ENCODE measurements around the gene SNHG17. TPM values are rescaled to one million over a fixed set of nuclear protein-coding genes. Genes with fewer than 3 reads are reported as not detected.
"Not testable (repeated sequence)": the region's sequence is repeated elsewhere in the genome, so short reads cannot be mapped to it uniquely, and the experiment has no call there.

The SNHG17 gene
- total RNA-seq, 1 donor from 2014 or later: 18.0 TPM

DNA sequence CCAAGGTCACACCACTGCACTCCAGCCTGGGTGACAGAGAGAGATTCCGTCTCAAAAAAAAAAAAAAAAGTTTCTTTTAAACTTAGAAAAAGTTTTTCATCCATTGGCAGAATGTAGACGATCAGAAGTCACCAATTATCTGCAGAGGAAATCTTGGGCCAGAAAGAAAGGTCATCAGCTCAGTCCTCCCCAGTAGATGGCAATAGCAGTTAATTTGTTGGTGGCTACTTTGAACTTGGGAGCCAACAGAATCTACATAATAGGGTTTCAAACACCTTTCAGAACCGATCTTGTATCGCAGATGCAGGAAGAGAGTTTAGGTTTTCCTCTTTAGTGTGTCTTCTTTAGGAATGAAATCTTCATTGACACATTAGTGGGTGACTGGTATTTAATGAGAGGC lies 47.2 kb downstream of the SNHG17 start:
- no peak overlapping the region for H3K27ac Mint-ChIP-seq (ENCODE audit: unreplicated experiment)
- no peak for DNase-seq (ENCODE audit: low spot score)
- H3K36me3 Mint-ChIP-seq (ENCODE audit: low read depth, unreplicated experiment): no peaks in the 10 kb centered on the region
- H3K4me1 Mint-ChIP-seq (ENCODE audit: unreplicated experiment): no peaks in the 10 kb centered on the region
- no peak overlapping the region for H3K4me3 Mint-ChIP-seq (ENCODE audit: unreplicated experiment)
- H3K9me3 Mint-ChIP-seq (ENCODE audit: unreplicated experiment): no peaks in the 10 kb centered on the region
- TF ChIP-seq, protein P1, sequence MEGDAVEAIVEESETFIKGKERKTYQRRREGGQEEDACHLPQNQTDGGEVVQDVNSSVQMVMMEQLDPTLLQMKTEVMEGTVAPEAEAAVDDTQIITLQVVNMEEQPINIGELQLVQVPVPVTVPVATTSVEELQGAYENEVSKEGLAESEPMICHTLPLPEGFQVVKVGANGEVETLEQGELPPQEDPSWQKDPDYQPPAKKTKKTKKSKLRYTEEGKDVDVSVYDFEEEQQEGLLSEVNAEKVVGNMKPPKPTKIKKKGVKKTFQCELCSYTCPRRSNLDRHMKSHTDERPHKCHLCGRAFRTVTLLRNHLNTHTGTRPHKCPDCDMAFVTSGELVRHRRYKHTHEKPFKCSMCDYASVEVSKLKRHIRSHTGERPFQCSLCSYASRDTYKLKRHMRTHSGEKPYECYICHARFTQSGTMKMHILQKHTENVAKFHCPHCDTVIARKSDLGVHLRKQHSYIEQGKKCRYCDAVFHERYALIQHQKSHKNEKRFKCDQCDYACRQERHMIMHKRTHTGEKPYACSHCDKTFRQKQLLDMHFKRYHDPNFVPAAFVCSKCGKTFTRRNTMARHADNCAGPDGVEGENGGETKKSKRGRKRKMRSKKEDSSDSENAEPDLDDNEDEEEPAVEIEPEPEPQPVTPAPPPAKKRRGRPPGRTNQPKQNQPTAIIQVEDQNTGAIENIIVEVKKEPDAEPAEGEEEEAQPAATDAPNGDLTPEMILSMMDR (IDR thresholded peaks at IDR 0.05; ENCODE audit: unreplicated experiment): no peak
- H3K27me3 Mint-ChIP-seq (ENCODE audit: unreplicated experiment): peaks cover 2% of the 10 kb centered on the region

- no peaks in the 10 kb centered on the region for H3K9me3 Mint-ChIP-seq (ENCODE audit: unreplicated experiment)
- TF ChIP-seq, protein P1 (IDR thresholded peaks at IDR 0.05; ENCODE audit: unreplicated experiment): no peak
Measured at GRCh38 chr20:38386851-38387250, 48.3 kb downstream of the SNHG17 start.

DNA sequence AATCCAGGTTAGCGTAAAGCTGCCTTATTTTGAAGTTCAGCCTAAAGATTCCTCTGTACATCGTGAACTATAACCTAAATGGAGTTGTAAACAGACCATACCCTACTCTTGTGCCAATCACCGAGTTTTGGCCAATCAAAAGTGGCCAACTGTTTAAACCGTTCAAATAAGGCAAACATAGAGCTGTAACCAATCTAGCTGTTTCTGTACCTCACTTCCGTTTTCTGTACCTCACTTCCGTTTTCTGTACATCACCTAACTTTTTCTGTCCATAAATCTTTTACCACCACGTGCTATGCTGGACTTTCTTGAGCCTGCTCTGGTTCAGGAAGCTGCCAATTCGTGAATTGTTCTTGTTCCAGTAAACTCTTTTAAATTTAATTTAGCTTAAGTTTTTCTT lies 49.1 kb downstream of the SNHG17 start:
- H3K27ac Mint-ChIP-seq (ENCODE audit: unreplicated experiment): no peak overlapping the region
- peaks cover 2% of the 10 kb centered on the region for H3K27me3 Mint-ChIP-seq (ENCODE audit: unreplicated experiment)
- no peaks in the 10 kb centered on the region for H3K36me3 Mint-ChIP-seq (ENCODE audit: low read depth, unreplicated experiment)
- peaks cover 2% of the 10 kb centered on the region for H3K9me3 Mint-ChIP-seq (ENCODE audit: unreplicated experiment)
- no peak overlapping the region for H3K4me3 Mint-ChIP-seq (ENCODE audit: unreplicated experiment)
- no peaks in the 10 kb centered on the region for H3K4me1 Mint-ChIP-seq (ENCODE audit: unreplicated experiment)
- no peak for DNase-seq (ENCODE audit: low spot score)
- TF ChIP-seq, protein P1 (IDR thresholded peaks at IDR 0.05; ENCODE audit: unreplicated experiment): no peak

More at GRCh38 chr20:38386851-38387250, 48.3 kb downstream of the SNHG17 start:
- DNase-seq (ENCODE audit: low spot score): no peak
- H3K27ac Mint-ChIP-seq (ENCODE audit: unreplicated experiment): no peak overlapping the region
- no peaks in the 10 kb centered on the region for H3K36me3 Mint-ChIP-seq (ENCODE audit: low read depth, unreplicated experiment)
- H3K4me3 Mint-ChIP-seq (ENCODE audit: unreplicated experiment): no peak overlapping the region
- no peaks in the 10 kb centered on the region for H3K4me1 Mint-ChIP-seq (ENCODE audit: unreplicated experiment)
- peaks cover 2% of the 10 kb centered on the region for H3K27me3 Mint-ChIP-seq (ENCODE audit: unreplicated experiment)

DNA sequence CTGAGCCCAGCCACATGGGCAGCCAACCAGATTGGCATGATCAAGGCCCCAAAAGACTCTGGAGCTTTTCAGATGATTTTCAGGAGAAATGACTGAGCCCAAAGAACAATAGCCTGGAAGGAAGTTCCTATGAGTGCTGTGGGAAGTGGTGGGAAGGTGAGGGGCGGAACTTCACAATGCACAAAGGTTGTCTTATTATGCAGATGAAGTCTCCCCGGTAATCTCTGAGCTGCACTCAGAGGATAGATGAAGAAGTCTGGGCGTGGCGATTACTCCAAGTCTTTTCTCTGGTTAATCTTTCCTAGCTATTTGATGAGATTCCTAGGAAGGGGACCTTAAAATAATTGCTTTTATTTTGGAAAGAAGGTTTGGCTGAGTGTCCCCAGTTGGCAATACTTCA lies 52.0 kb downstream of the SNHG17 start:
- Mint-ChIP-seq H3K27me3 (ENCODE audit: unreplicated experiment) (peaks cover 2% of the 10 kb centered on the region), H3K27ac (ENCODE audit: unreplicated experiment) (no peak overlapping the region), H3K9me3 (ENCODE audit: unreplicated experiment) (peaks cover 4% of the 10 kb centered on the region), H3K4me3 (ENCODE audit: unreplicated experiment) (no peak overlapping the region), H3K4me1 (ENCODE audit: unreplicated experiment) (no peaks in the 10 kb centered on the region), H3K36me3 (ENCODE audit: low read depth, unreplicated experiment) (no peaks in the 10 kb centered on the region)
- TF ChIP-seq, protein P1 (IDR thresholded peaks at IDR 0.05; ENCODE audit: unreplicated experiment): no peak
- no peak for DNase-seq (ENCODE audit: low spot score)

- H3K36me3 Mint-ChIP-seq (ENCODE audit: low read depth, unreplicated experiment); H3K4me3 Mint-ChIP-seq (ENCODE audit: unreplicated experiment); DNase-seq (ENCODE audit: low spot score); H3K27me3 Mint-ChIP-seq (ENCODE audit: unreplicated experiment); H3K27ac Mint-ChIP-seq (ENCODE audit: unreplicated experiment); H3K9me3 Mint-ChIP-seq (ENCODE audit: unreplicated experiment); H3K4me1 Mint-ChIP-seq (ENCODE audit: unreplicated experiment): not testable (repeated sequence)
Measured at GRCh38 chr20:38377838-38378237, 57.3 kb downstream of the SNHG17 start.

Measured in endothelial cell (in vitro differentiated cells).